ENCODE data around the gene TTC17. TPM values are rescaled to one million over a fixed set of nuclear protein-coding genes. Genes with fewer than 3 reads are reported as not detected.

TTC17 gene
- total and polyA plus RNA-seq, 2 of the 8 experiments (the other 6 are each of a cell fraction or from before 2014, with no cell fraction given), result 65.1 to 80.1 TPM

- no peak overlapping the region for H3K27ac ChIP-seq (ENCODE audit: low read depth, low read length)
- no peak overlapping the region for H2BK15ac ChIP-seq (ENCODE audit: low read length)
- H3K14ac ChIP-seq (ENCODE audit: insufficient read length), result no peak overlapping the region
- no peak overlapping the region for H2BK5ac ChIP-seq (ENCODE audit: low read depth, low read length)
- H3K4me2 ChIP-seq (ENCODE audit: insufficient read depth in 1 of 2, low read depth in 2 of 2, low read length in 2 of 2), result no peak overlapping the region
- no peak overlapping the region for H2BK12ac ChIP-seq (ENCODE audit: low read depth, low read length)
- ChIA-PET POLR2A (ENCODE audit: partially characterized antibody) (interaction anchor here (1.6 kb wide), 1 partner anchor 14 kb away, joined by 5 read pairs; no protein-coding TSS in a partner anchor), CTCF (ENCODE audit: partially characterized antibody) (interaction anchor here (1.2 kb wide), 1 partner anchor 145 kb away, joined by 3 read pairs; no protein-coding TSS in a partner anchor)
- H3K4ac ChIP-seq (replicated peaks; ENCODE audit: insufficient read length, low read depth, low read length), result no peak overlapping the region
- H4K20me1 ChIP-seq (replicated peaks in 1 of 2; ENCODE audit: control insufficient read depth in 1 of 2, insufficient read depth in 2 of 2, low read length in 2 of 2), result no peaks in the 10 kb centered on the region
- no peak overlapping the region for H4K5ac ChIP-seq (ENCODE audit: insufficient read length, low read depth, low read length)
- no peaks in the 10 kb centered on the region for H3K79me2 ChIP-seq (ENCODE audit: control insufficient read depth in 1 of 2, insufficient read depth in 2 of 2, low read length in 2 of 2)
- H3K18ac ChIP-seq (ENCODE audit: extremely low read depth, low read length), result no peak overlapping the region
- no peak overlapping the region for H4K8ac ChIP-seq (ENCODE audit: extremely low read depth, insufficient read depth, low read length)
- H3K56ac ChIP-seq (replicated peaks; ENCODE audit: insufficient read length, low read depth, low read length), result no peak overlapping the region
- no peaks in the 10 kb centered on the region for H3K9me3 ChIP-seq (ENCODE audit: insufficient read depth in 2 of 2, low read depth in 1 of 2, low read length in 1 of 2)
- no peak overlapping the region for H3K4me3 ChIP-seq (ENCODE audit: extremely low read depth in 1 of 4, insufficient read depth in 2 of 4, low read depth in 3 of 4, low read length in 4 of 4)
- peaks cover 0 to 5% (median 0%) of the 10 kb centered on the region in 4 experiments; a peak in 1 of 8 replicates for H3K36me3 ChIP-seq (ENCODE audit: control insufficient read depth in 2 of 4, insufficient read depth in 4 of 4, low read length in 3 of 4)
- no peak overlapping the region for H3K9ac ChIP-seq (replicated peaks in 1 of 4; ENCODE audit: extremely low read depth in 1 of 4, low read depth in 3 of 4, low read length in 3 of 4)
- no peaks in the 10 kb centered on the region for H3K4me1 ChIP-seq (replicated peaks in 1 of 4; ENCODE audit: control insufficient read depth in 3 of 4, insufficient read depth in 4 of 4, low read length in 3 of 4)
- DNase-seq (ENCODE audit: low read depth in 1 of 2, low spot score in 2 of 2), result no peak
- 91% methylated on average over 1 of the region's 1 CpG; no CpG with 5 or more reads in 1 of the 2 experiments for WGBS, 2 experiments (ENCODE audit: extremely low coverage in 1 of 2, insufficient coverage in 1 of 2, insufficient read length in 1 of 2, insufficient replicate concordance in 2 of 2, low coverage in 1 of 2, low lambda C conversion rate in 2 of 2, missing lambda C conversion rate in 1 of 2)
- H4K91ac ChIP-seq (replicated peaks; ENCODE audit: insufficient read length, low read length), result no peak overlapping the region
- no peak overlapping the region for H2AFZ ChIP-seq (ENCODE audit: low read length)
- TF ChIP-seq USF2 (IDR thresholded peaks at IDR 0.05; ENCODE audit: low read length) (no peak), EZH2 (IDR thresholded peaks at IDR 0.05; ENCODE audit: low read depth, low read length, severe bottlenecking) (no peak), MAX (IDR thresholded peaks at IDR 0.05) (no peak), CBX5 (IDR thresholded peaks at IDR 0.05; ENCODE audit: low read depth, low read length) (no peak), TBP (IDR thresholded peaks at IDR 0.05; ENCODE audit: low read depth, low read length) (no peak), SP2 (IDR thresholded peaks at IDR 0.05; ENCODE audit: low read length) (no peak), KDM1A (IDR thresholded peaks at IDR 0.05; ENCODE audit: borderline replicate concordance, low read length) (no peak), GTF2F1 (IDR thresholded peaks at IDR 0.05; ENCODE audit: borderline replicate concordance, low read depth, low read length) (no peak), SIX5 (IDR thresholded peaks at IDR 0.05; ENCODE audit: low read depth, low read length) (no peak), CHD1 (IDR thresholded peaks at IDR 0.05; ENCODE audit: low read depth, low read length) (no peak), NRF1 (IDR thresholded peaks at IDR 0.05; ENCODE audit: low read depth, low read length) (no peak), POLR2A (IDR thresholded peaks at IDR 0.05; ENCODE audit: control extremely low read depth in 1 of 2, low read depth in 2 of 2, low read length in 2 of 2) (no peak)
- H3K23ac ChIP-seq (ENCODE audit: insufficient read length), result no peak overlapping the region
- H2AK5ac ChIP-seq (ENCODE audit: low read depth, low read length), result no peak overlapping the region
- no peak for FAIRE-seq
- no peak overlapping the region for H2BK120ac ChIP-seq (replicated peaks; ENCODE audit: low read depth, low read length)
- H3K23me2 ChIP-seq (ENCODE audit: low read depth, low read length), result no peaks in the 10 kb centered on the region; the same call in 1 of the 2 replicates
- H2BK20ac ChIP-seq (ENCODE audit: low read length), result no peak overlapping the region
- no peaks in the 10 kb centered on the region for H3K79me1 ChIP-seq (ENCODE audit: low read depth, low read length)
- no peaks in the 10 kb centered on the region for H3K27me3 ChIP-seq (replicated peaks in 1 of 4; ENCODE audit: control insufficient read depth in 3 of 4, extremely low read depth in 1 of 4, insufficient read depth in 3 of 4, low read length in 3 of 4)
Measured at GRCh38 chr11:43427971-43428370, 69.3 kb downstream of the TTC17 start.

Measured in H1 (cell line).